ENCODE data around the gene LIM2.

LIM2 gene

GRCh38 chr19:51387924-51388389, at the start of gene LIM2:
Gene LIM2, minus strand, starts transcription at chr19:51387974. Its CDS starts 531 bp downstream, at chr19:51387443.
- H3K4me3 ChIP-seq = no peak within 1 kb of the TSS
- H3K27me3 ChIP-seq = peaks cover 0 to 25% of the 10 kb centered on the region in 2 donors
- no peak for DNase-seq
- no peak within 1 kb of the TSS for H3K27ac ChIP-seq
- H3K9me3 ChIP-seq = no peaks in the 10 kb centered on the region
- no peak for TF ChIP-seq CTCF (IDR thresholded peaks at IDR 0.05)
- intact Hi-C loops (cut with DNase I; ENCODE audit: low total_unique reads) = no loop called here
- H3K4me1 ChIP-seq = no peaks in the 10 kb centered on the region
- H3K36me3 ChIP-seq = no peaks in the 10 kb centered on the region

- no peak for DNase-seq
- Histone ChIP-seq H3K9me3 (no peaks in the 10 kb centered on the region), H3K27me3 (peaks cover 0 to 17% of the 10 kb centered on the region in 2 donors), H3K4me3 (no peak overlapping the region), H3K27ac (no peak overlapping the region), H3K4me1 (no peaks in the 10 kb centered on the region), H3K36me3 (no peaks in the 10 kb centered on the region)
- TF ChIP-seq CTCF (IDR thresholded peaks at IDR 0.05) = no peak
- intact Hi-C loops (cut with DNase I; ENCODE audit: low total_unique reads) = no loop called here
Measured at GRCh38 chr19:51434456-51434855, 46.7 kb upstream of the LIM2 start.

GRCh38 chr19:51433043-51433442, 45.3 kb upstream of the LIM2 start:
- H3K4me3 ChIP-seq = no peak overlapping the region

GRCh38 chr19:51431124-51431523, 43.4 kb upstream of the LIM2 start:
- no peak overlapping the region for H3K4me3 ChIP-seq

More at GRCh38 chr19:51433043-51433442, 45.3 kb upstream of the LIM2 start:
- intact Hi-C loops (cut with DNase I; ENCODE audit: low total_unique reads) = no loop called here
- no peak for TF ChIP-seq CTCF (IDR thresholded peaks at IDR 0.05)
- Histone ChIP-seq H3K9me3 (peaks cover 0 to 1% (median 0%) of the 10 kb centered on the region in 3 donors), H3K36me3 (no peaks in the 10 kb centered on the region), H3K4me1 (no peaks in the 10 kb centered on the region), H3K27me3 (peaks cover 0 to 3% of the 10 kb centered on the region in 2 donors), H3K27ac (no peak overlapping the region)
- no peak for DNase-seq

GRCh38 chr19:51430221-51430620, 42.4 kb upstream of the LIM2 start:
- intact Hi-C loops (cut with DNase I; ENCODE audit: low total_unique reads) = no loop called here
- no peak for DNase-seq
- no peak overlapping the region for H3K27ac ChIP-seq
- H3K36me3 ChIP-seq = no peaks in the 10 kb centered on the region
- H3K9me3 ChIP-seq = peaks cover 0 to 5% (median 0%) of the 10 kb centered on the region in 3 donors
- peaks cover 0 to 9% of the 10 kb centered on the region in 2 donors for H3K27me3 ChIP-seq
- no peak for TF ChIP-seq CTCF (IDR thresholded peaks at IDR 0.05)
- no peak overlapping the region for H3K4me3 ChIP-seq
- no peaks in the 10 kb centered on the region for H3K4me1 ChIP-seq

More at GRCh38 chr19:51431124-51431523, 43.4 kb upstream of the LIM2 start:
- no peak for DNase-seq
- Histone ChIP-seq H3K36me3 (no peaks in the 10 kb centered on the region), H3K4me1 (no peaks in the 10 kb centered on the region), H3K9me3 (peaks cover 0 to 5% (median 0%) of the 10 kb centered on the region in 3 donors), H3K27ac (no peak overlapping the region), H3K27me3 (peaks cover 0 to 4% of the 10 kb centered on the region in 2 donors)
- no peak for TF ChIP-seq CTCF (IDR thresholded peaks at IDR 0.05)
- intact Hi-C loops (cut with DNase I; ENCODE audit: low total_unique reads) = no loop called here

- no peaks in the 10 kb centered on the region for H3K4me1 ChIP-seq
- intact Hi-C loops (cut with DNase I; ENCODE audit: low total_unique reads) = no loop called here
- H3K36me3 ChIP-seq = no peaks in the 10 kb centered on the region
- TF ChIP-seq CTCF (IDR thresholded peaks at IDR 0.05) = no peak
- H3K4me3 ChIP-seq = no peak overlapping the region
- DNase-seq = no peak
- H3K27me3 ChIP-seq = peaks cover 0 to 6% of the 10 kb centered on the region in 2 donors
- H3K9me3 ChIP-seq = peaks cover 0 to 5% (median 0%) of the 10 kb centered on the region in 3 donors
- no peak overlapping the region for H3K27ac ChIP-seq
Measured at GRCh38 chr19:51427201-51427600, 39.4 kb upstream of the LIM2 start.
